Neural crest cell (in vitro differentiated cells): ENCODE data around the gene MYOF. TPM values are rescaled to one million over a fixed set of nuclear protein-coding genes. Genes with fewer than 3 reads are reported as not detected.

Experiments used
- DNase-seq: peaks from one replicate; pipeline ENCODE4 v3.0.0; 2021; ENCODE audit warnings: low read depth, mixed read lengths, low spot score
- H3K27ac Mint-ChIP-seq: one replicate; pipeline ENCODE4 v1.8.0; 2021; ENCODE audit warnings: mild to moderate bottlenecking, mixed read lengths; ENCODE audit not compliant: unreplicated experiment
- H3K27me3 Mint-ChIP-seq: 2 replicates; pipeline ENCODE4 v1.8.0; 2021; ENCODE audit warnings: low read depth, mild to moderate bottlenecking, mixed read lengths
- H3K36me3 Mint-ChIP-seq: 2 replicates; pipeline ENCODE4 v1.8.0; 2021; ENCODE audit warnings: low read depth, mild to moderate bottlenecking, mixed read lengths
- H3K4me1 Mint-ChIP-seq: 2 replicates; pipeline ENCODE4 v1.8.0; 2021; ENCODE audit warnings: mixed read lengths
- H3K4me3 Mint-ChIP-seq: one replicate; pipeline ENCODE4 v1.8.0; 2021; ENCODE audit warnings: mild to moderate bottlenecking, mixed read lengths
- H3K9me3 Mint-ChIP-seq: 2 replicates; pipeline ENCODE4 v1.8.0; 2021; ENCODE audit warnings: mixed read lengths
- CTCF ChIP-seq: fragments of 200-600 bp; sonication (generic); conservative IDR thresholded peaks from 2 replicates; pipeline ENCODE4 v1.5.0; 2021; ENCODE audit warnings: antibody characterized with exemption, mild to moderate bottlenecking
- total RNA-seq: library from RNA; stranded (reverse); gene quantifications from 2 replicates; pipeline ENCODE4 v1.2.1, GENCODE V29; 2021

MYOF gene
- total RNA-seq, 1 donor from 2014 or later = 4.0 TPM

- H3K27ac Mint-ChIP-seq = no peak overlapping the region
- TF ChIP-seq CTCF = no peak
- DNase-seq = no peak
- H3K4me1 Mint-ChIP-seq = peaks cover 18% of the 10 kb centered on the region
- no peaks in the 10 kb centered on the region for H3K9me3 Mint-ChIP-seq
- H3K4me3 Mint-ChIP-seq = no peak overlapping the region
- H3K36me3 Mint-ChIP-seq = no peaks in the 10 kb centered on the region
- no peaks in the 10 kb centered on the region for H3K27me3 Mint-ChIP-seq
These were observed 85.1 kb downstream of the MYOF start for GRCh38 chr10:93397020-93397419.

GRCh38 chr10:93393211-93393610 is 88.9 kb downstream of the MYOF start:
- H3K27me3 Mint-ChIP-seq = no peaks in the 10 kb centered on the region
- H3K4me3 Mint-ChIP-seq = no peak overlapping the region
- H3K4me1 Mint-ChIP-seq = peaks cover 18% of the 10 kb centered on the region
- no peak for TF ChIP-seq CTCF
- H3K36me3 Mint-ChIP-seq = no peaks in the 10 kb centered on the region
- H3K9me3 Mint-ChIP-seq = no peaks in the 10 kb centered on the region
- no peak overlapping the region for H3K27ac Mint-ChIP-seq
- no peak for DNase-seq

GRCh38 chr10:93392121-93392520 is 90.0 kb downstream of the MYOF start:
- H3K9me3 Mint-ChIP-seq = no peaks in the 10 kb centered on the region
- no peaks in the 10 kb centered on the region for H3K27me3 Mint-ChIP-seq
- H3K27ac Mint-ChIP-seq = no peak overlapping the region
- no peak for DNase-seq
- peaks cover 18% of the 10 kb centered on the region for H3K4me1 Mint-ChIP-seq
- no peak overlapping the region for H3K4me3 Mint-ChIP-seq
- TF ChIP-seq CTCF = no peak
- no peaks in the 10 kb centered on the region for H3K36me3 Mint-ChIP-seq

GRCh38 chr10:93390306-93391090 is 91.6 kb downstream of the MYOF start:
- no peak for DNase-seq
- Mint-ChIP-seq H3K4me1 (peaks cover 23% of the 10 kb centered on the region), H3K4me3 (no peak overlapping the region), H3K36me3 (no peaks in the 10 kb centered on the region), H3K9me3 (no peaks in the 10 kb centered on the region), H3K27me3 (no peaks in the 10 kb centered on the region), H3K27ac (no peak overlapping the region)
- no peak for TF ChIP-seq CTCF

DNA sequence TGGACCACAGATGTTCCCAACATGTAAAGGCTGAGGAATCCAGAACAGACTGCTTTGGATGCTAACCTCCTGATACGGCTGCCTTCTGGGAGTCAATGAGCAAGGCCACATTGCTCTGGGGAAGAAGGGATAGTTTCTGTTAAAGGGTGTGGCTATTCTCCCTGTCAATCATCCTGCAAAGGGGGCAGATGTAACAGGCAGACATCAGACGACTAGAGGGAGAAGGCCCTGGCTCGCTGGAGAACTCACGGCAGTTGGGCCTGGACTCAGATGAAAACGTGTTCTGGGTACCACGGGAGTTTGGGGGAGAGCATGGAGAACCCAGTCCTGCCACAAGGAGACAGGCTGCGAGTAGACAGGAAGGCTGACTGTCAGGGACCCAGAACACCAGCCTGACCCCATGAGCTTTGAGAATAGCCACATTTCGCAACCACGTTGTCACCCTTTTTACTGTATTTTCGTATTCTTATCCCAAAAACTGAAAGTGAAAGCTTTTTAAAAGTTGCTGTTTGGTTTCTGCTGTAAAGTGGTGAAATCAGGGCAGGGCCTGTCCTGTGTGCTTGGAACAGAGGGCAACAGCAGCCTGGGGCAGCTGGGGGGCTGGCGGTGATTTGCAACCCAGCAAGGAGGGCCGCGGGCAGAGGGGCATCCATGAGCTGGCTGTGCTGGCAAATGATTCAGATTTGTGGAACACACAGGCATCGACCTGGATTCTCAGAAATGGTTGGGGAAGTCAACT is 95.3 kb downstream of the MYOF start:
- no peaks in the 10 kb centered on the region for H3K27me3 Mint-ChIP-seq
- no peak for DNase-seq
- H3K9me3 Mint-ChIP-seq = no peaks in the 10 kb centered on the region
- TF ChIP-seq CTCF = no peak
- no peak overlapping the region for H3K4me3 Mint-ChIP-seq
- H3K27ac Mint-ChIP-seq = no peak overlapping the region
- H3K36me3 Mint-ChIP-seq = peaks cover 2% of the 10 kb centered on the region
- H3K4me1 Mint-ChIP-seq = peaks cover 11% of the 10 kb centered on the region
